GM12878 (cell line): Measurements from ENCODE around the gene PITX1. TPM values are rescaled to one million over a fixed set of nuclear protein-coding genes. Genes with fewer than 3 reads are reported as not detected.

Experiments
- ATAC-seq: fragments of 200-7000 bp; cut with Tn5 transposase; 3 replicates; pipeline ENCODE4 v1.9.1; 2020; ENCODE audit warnings: mild to moderate bottlenecking, moderate library complexity
- BruUV-seq: library from RNA; stranded (reverse); fragments of 400-500 nt; replicated peaks from 2 replicates; lab custom pipeline; 2021; lab: Mats Ljungman, UMichigan
- CTCF ChIA-PET: fragments of 300-600 bp; sonication (Branson Sonifier 250); formaldehyde crosslinking; extraction: SDS; loops from one replicate; lab custom pipeline; 2021; ENCODE audit warnings: inconsistent platforms; lab: Yijun Ruan, JAX
- POLR2A ChIA-PET: fragments of 350-600 bp; formaldehyde crosslinking; extraction: SDS; loops from one replicate; lab custom pipeline; 2021; ENCODE audit warnings: inconsistent platforms; lab: Charles Lee
- RAD21 ChIA-PET: fragments of 300-600 bp; sonication (Branson Sonifier 250); formaldehyde crosslinking; loops from one replicate; lab custom pipeline; 2023; ENCODE audit warnings: antibody characterized with exemption; ENCODE audit not compliant: unreplicated experiment; lab: Charles Lee
- SMC1A ChIA-PET: fragments of 300-600 bp; sonication (Branson Sonifier 250); formaldehyde crosslinking; loops from one replicate; lab custom pipeline; 2023; ENCODE audit not compliant: unreplicated experiment, uncharacterized antibody; lab: Charles Lee
- DNase-seq: peaks from one replicate; pipeline ENCODE4 v3.0.0-alpha.2; 2011; ENCODE audit warnings: low read depth, low spot score
- FAIRE-seq: peaks from 3 replicates; lab custom pipeline; 2011; peaks lifted over from hg19 to GRCh38; lab: Jason Lieb, UNC
- H2AFZ ChIP-seq: 2 replicates; pipeline ENCODE4 v1.6.0; 2011; ENCODE audit warnings: low read depth, low read length, control low read depth; ENCODE audit not compliant: control insufficient read depth
- H3K27ac ChIP-seq: 2 replicates; pipeline ENCODE4 v1.5.1; 2011; ENCODE audit warnings: control low read depth; ENCODE audit not compliant: control insufficient read depth, insufficient read depth
- H3K27me3 ChIP-seq, 2 experiments: replicated peaks in 1 of 2; 2 replicates each; pipeline versions ENCODE4 v1.6.0 to v1.6.1; 2011; ENCODE audit warnings: low read length in 1 of 2; ENCODE audit not compliant: control insufficient read depth in 2 of 2, insufficient read depth in 2 of 2
- H3K36me3 ChIP-seq, 2 experiments: 2 replicates each; pipeline ENCODE4 v1.5.1; 2011; ENCODE audit warnings: low read length in 1 of 2; ENCODE audit not compliant: control insufficient read depth in 2 of 2, insufficient read depth in 2 of 2
- H3K4me1 ChIP-seq: 2 replicates; pipeline ENCODE4 v1.6.1; 2011; ENCODE audit warnings: mild to moderate bottlenecking, low read length, moderate library complexity, mixed read lengths; ENCODE audit not compliant: control insufficient read depth, insufficient read depth
- H3K4me2 ChIP-seq: 2 replicates; pipeline ENCODE4 v1.6.0; 2011; ENCODE audit warnings: control low read depth; ENCODE audit not compliant: control insufficient read depth, insufficient read depth
- H3K4me3 ChIP-seq: fragments of 200-600 bp; sonication (generic); 2 replicates; pipeline ENCODE4 v1.5.1; 2016
- H3K79me2 ChIP-seq: 2 replicates; pipeline ENCODE4 v1.6.0; 2011; ENCODE audit warnings: low read length; ENCODE audit not compliant: control insufficient read depth, insufficient read depth
- H3K9ac ChIP-seq: 2 replicates; pipeline ENCODE4 v1.8.0; 2011; ENCODE audit warnings: low read length, control low read depth, mixed read lengths; ENCODE audit not compliant: control insufficient read depth, insufficient read depth
- H3K9me3 ChIP-seq: replicated peaks from 3 replicates; pipeline ENCODE4 v1.5.1; 2011; ENCODE audit warnings: mild to moderate bottlenecking, low read length; ENCODE audit not compliant: control insufficient read depth, insufficient read depth
- H4K20me1 ChIP-seq: 2 replicates; pipeline ENCODE4 v1.6.0; 2011; ENCODE audit not compliant: control insufficient read depth, insufficient read depth
- BACH1 ChIP-seq: fragments of 450-650 bp; IDR thresholded peaks from 2 replicates; pipeline ENCODE4 v1.6.1; 2017; ENCODE audit warnings: mild to moderate bottlenecking, borderline replicate concordance
- NBN ChIP-seq: fragments of 450-650 bp; IDR thresholded peaks from 2 replicates; pipeline ENCODE4 v1.6.1; 2016
- NKRF ChIP-seq: fragments of 450-650 bp; conservative IDR thresholded peaks from 2 replicates; pipeline ENCODE4 v1.6.1; 2017; ENCODE audit warnings: mild to moderate bottlenecking, moderate library complexity
- POLR2AphosphoS2 ChIP-seq: IDR thresholded peaks from 2 replicates; pipeline ENCODE4 v1.6.1; 2011; ENCODE audit warnings: low read depth, mild to moderate bottlenecking, low read length, improper control_type of control experiment, moderate library complexity
- TARDBP ChIP-seq: IDR thresholded peaks from 2 replicates; pipeline ENCODE4 v1.6.1; 2016; ENCODE audit warnings: borderline replicate concordance
- YBX1 ChIP-seq: fragments of 450-650 bp; IDR thresholded peaks from 2 replicates; pipeline ENCODE4 v1.6.1; 2016; ENCODE audit warnings: antibody characterized with exemption
- ZBTB33 ChIP-seq: fragments of 450-650 bp; IDR thresholded peaks from 2 replicates; pipeline ENCODE4 v1.6.1; 2017; ENCODE audit warnings: mild to moderate bottlenecking
- WGBS: methylation state at CpG from one replicate; pipeline ENCODE4 v1.1.6; 2016; ENCODE audit warnings: low lambda C conversion rate; ENCODE audit not compliant: insufficient replicate concordance, insufficient coverage; ENCODE audit errors: missing lambda C conversion rate; 5-methylcytosine and 5-hydroxymethylcytosine counted together
- in situ Hi-C: fragments of 300-500 bp; cut with MboI; formaldehyde crosslinking; loops from 9 replicates; pipeline ENCODE4 v1.14.3; 2018; ENCODE audit warnings: mixed read lengths
- intact Hi-C: fragments of 100-400 bp; cut with micrococcal nuclease; formaldehyde crosslinking; loops from one replicate; pipeline ENCODE4 v1.14.2; 2022; ENCODE audit not compliant: unreplicated experiment
- polyA plus RNA-seq, 11 experiments: library from polyadenylated mRNA; depleted of rRNA in 4 of 11; unstranded in 6 of 11; stranded (reverse) in 5 of 11; fragments of >200 nt; fragmentation: Nextera tagmentation in 4 of 11; fragmentation: Illumina TruSeq in 1 of 11; extraction: Ambion mirVana in 4 of 11; extraction: Trizol in 1 of 11; gene quantifications; 1 replicate in 1 of 11; 2 replicates in 10 of 11; pipeline versions ENCODE4 v1.2.1 to v1.2.3, GENCODE V29; 2011 to 2016; ENCODE audit warnings: inconsistent platforms in 2 of 11, missing spikeins in 2 of 11, low read depth in 1 of 11
- total RNA-seq, 4 experiments: library from RNA; depleted of rRNA in 3 of 4; stranded (reverse); fragments of >200 nt in 3 of 4; fragmentation: Illumina TruSeq in 1 of 4; extraction: Trizol in 1 of 4; gene quantifications; 2 replicates each; pipeline versions ENCODE4 v1.2.1 to v1.2.3, GENCODE V29; 2013 to 2021
- TF ChIP-seq, protein P1 (sequence below): fragments of 450-650 bp; IDR thresholded peaks from 2 replicates; pipeline ENCODE4 v1.6.1; 2017; ENCODE audit warnings: low read depth, mild to moderate bottlenecking, moderate library complexity

PITX1 gene
- total and polyA plus RNA-seq, 10 of the 15 experiments (the other 5 are each of a cell fraction or from before 2014, with no cell fraction given) = 0.16 to 1.1 (median 0.68) TPM; not detected in 5

GRCh38 chr5:135072387-135073281 is 38.6 kb upstream of the PITX1 start:
- H2AFZ ChIP-seq = no peak overlapping the region

More at GRCh38 chr5:135072387-135073281, 38.6 kb upstream of the PITX1 start:
- CTCF ChIA-PET = interaction anchor here (1.1 kb wide), 1 partner anchor 181 kb away, joined by 4 read pairs; no protein-coding TSS in a partner anchor
- POLR2A ChIA-PET = interaction anchor here (0.5 kb wide), 1 partner anchor 332 kb away, joined by 3 read pairs; no protein-coding TSS in a partner anchor
- H3K27me3 ChIP-seq = peaks cover 1 to 2% of the 10 kb centered on the region in 2 experiments; a peak in 2 of 4 replicates
- RAD21 ChIA-PET = no interaction called here
- no peaks in the 10 kb centered on the region for H3K36me3 ChIP-seq
- TF ChIP-seq POLR2AphosphoS2 (no peak), ZBTB33 (no peak), BACH1 (no peak), YBX1 (no peak), TARDBP (no peak), NBN (no peak), NKRF (no peak)
- TF ChIP-seq, protein P1, sequence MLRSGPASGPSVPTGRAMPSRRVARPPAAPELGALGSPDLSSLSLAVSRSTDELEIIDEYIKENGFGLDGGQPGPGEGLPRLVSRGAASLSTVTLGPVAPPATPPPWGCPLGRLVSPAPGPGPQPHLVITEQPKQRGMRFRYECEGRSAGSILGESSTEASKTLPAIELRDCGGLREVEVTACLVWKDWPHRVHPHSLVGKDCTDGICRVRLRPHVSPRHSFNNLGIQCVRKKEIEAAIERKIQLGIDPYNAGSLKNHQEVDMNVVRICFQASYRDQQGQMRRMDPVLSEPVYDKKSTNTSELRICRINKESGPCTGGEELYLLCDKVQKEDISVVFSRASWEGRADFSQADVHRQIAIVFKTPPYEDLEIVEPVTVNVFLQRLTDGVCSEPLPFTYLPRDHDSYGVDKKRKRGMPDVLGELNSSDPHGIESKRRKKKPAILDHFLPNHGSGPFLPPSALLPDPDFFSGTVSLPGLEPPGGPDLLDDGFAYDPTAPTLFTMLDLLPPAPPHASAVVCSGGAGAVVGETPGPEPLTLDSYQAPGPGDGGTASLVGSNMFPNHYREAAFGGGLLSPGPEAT = no peak
- TF ChIP-seq, all 136 proteins: peak for 0
- no peak overlapping the region for H3K4me3 ChIP-seq
- no peaks in the 10 kb centered on the region for H3K79me2 ChIP-seq
- no peak overlapping the region for H3K9ac ChIP-seq
- H3K4me1 ChIP-seq = no peaks in the 10 kb centered on the region
- H3K27ac ChIP-seq = no peak overlapping the region
- intact Hi-C loops (no loop called here), in situ Hi-C loops (no loop called here)
- DNase-seq (no peak), ATAC-seq (no peak), FAIRE-seq (no peak)
- 36% methylated on average over 13 of the region's 13 CpGs for WGBS
- H3K9me3 ChIP-seq = no peaks in the 10 kb centered on the region
- BruUV-seq = no TSS peak
- no peak overlapping the region for H3K4me2 ChIP-seq
- H4K20me1 ChIP-seq = no peaks in the 10 kb centered on the region
- SMC1A ChIA-PET = no interaction called here
